Keratinocyte (primary cell): ENCODE results near the gene D2HGDH. TPM values are rescaled to one million over a fixed set of nuclear protein-coding genes. Genes with fewer than 3 reads are reported as not detected.

Experiments
- DNase-seq: peaks from one replicate; pipeline ENCODE4 v3.0.0-alpha.2; 2011; ENCODE audit warnings: low read depth, missing footprints, low spot score
- FAIRE-seq: peaks from 2 replicates; lab custom pipeline; 2011; peaks lifted over from hg19 to GRCh38; lab: Jason Lieb, UNC
- H2AFZ ChIP-seq: 2 replicates; pipeline ENCODE4 v1.6.0; 2012; ENCODE audit warnings: low read length, control low read depth, inconsistent platforms; ENCODE audit not compliant: control insufficient read depth
- H3K27ac ChIP-seq: 2 replicates; pipeline ENCODE4 v1.5.1; 2011; ENCODE audit warnings: low read length; ENCODE audit not compliant: control insufficient read depth, insufficient read depth
- H3K27me3 ChIP-seq: 3 replicates; pipeline ENCODE4 v1.6.0; 2011; ENCODE audit warnings: low read length; ENCODE audit not compliant: control insufficient read depth, insufficient read depth; ENCODE audit errors: extremely low read depth
- H3K36me3 ChIP-seq, 2 experiments: 2 replicates in 1 of 2; 3 replicates in 1 of 2; pipeline ENCODE4 v1.5.1; 2011; ENCODE audit warnings: low read length in 2 of 2, mild to moderate bottlenecking in 1 of 2; ENCODE audit not compliant: control insufficient read depth in 2 of 2, insufficient read depth in 2 of 2; ENCODE audit errors: extremely low read depth in 1 of 2
- H3K4me1 ChIP-seq: 3 replicates; pipeline ENCODE4 v1.5.1; 2011; ENCODE audit warnings: low read length; ENCODE audit not compliant: control insufficient read depth, insufficient read depth; ENCODE audit errors: extremely low read depth
- H3K4me2 ChIP-seq: 3 replicates; pipeline ENCODE4 v1.6.0; 2011; ENCODE audit warnings: low read depth, low read length; ENCODE audit not compliant: control insufficient read depth, insufficient read depth; ENCODE audit errors: extremely low read depth
- H3K4me3 ChIP-seq, 3 experiments: fragments of 200-600 bp in 1 of 3; sonication (generic) in 1 of 3; 2 replicates in 2 of 3; 3 replicates in 1 of 3; pipeline ENCODE4 v1.5.1; 2011 to 2016; ENCODE audit warnings: low read length in 3 of 3, mild to moderate bottlenecking in 3 of 3, control low read depth in 2 of 3, inconsistent platforms in 1 of 3, low read depth in 1 of 3, mixed read lengths in 1 of 3, mixed run types in 1 of 3, moderate library complexity in 1 of 3; ENCODE audit not compliant: control insufficient read depth in 2 of 3, insufficient read depth in 2 of 3; ENCODE audit errors: extremely low read depth in 1 of 3
- H3K79me2 ChIP-seq: 2 replicates; pipeline ENCODE4 v1.6.0; 2012; ENCODE audit warnings: low read length; ENCODE audit not compliant: control insufficient read depth, insufficient read depth
- H3K9ac ChIP-seq: 3 replicates; pipeline ENCODE4 v1.6.0; 2011; ENCODE audit warnings: low read length; ENCODE audit not compliant: control insufficient read depth, insufficient read depth; ENCODE audit errors: extremely low read depth
- H3K9me1 ChIP-seq: 3 replicates; pipeline ENCODE4 v1.6.0; 2011; ENCODE audit warnings: low read length; ENCODE audit not compliant: control insufficient read depth, insufficient read depth; ENCODE audit errors: extremely low read depth
- H3K9me3 ChIP-seq: 2 replicates; pipeline ENCODE4 v1.5.1; 2012; ENCODE audit warnings: low read depth, low read length; ENCODE audit not compliant: control insufficient read depth
- H4K20me1 ChIP-seq: 3 replicates; pipeline ENCODE4 v1.6.0; 2011; ENCODE audit warnings: low read length; ENCODE audit not compliant: control insufficient read depth, insufficient read depth; ENCODE audit errors: extremely low read depth
- CTCF ChIP-seq, 3 experiments: IDR thresholded peaks in 1 of 3; conservative IDR thresholded peaks in 1 of 3; optimal IDR thresholded peaks in 1 of 3; 2 replicates in 2 of 3; 3 replicates in 1 of 3; pipeline versions ENCODE3 to v1.5.1; 2011; ENCODE audit warnings: low read length in 3 of 3, mild to moderate bottlenecking in 3 of 3, moderate library complexity in 2 of 3, control low read depth in 1 of 3, inconsistent platforms in 1 of 3; ENCODE audit not compliant: insufficient read depth in 2 of 3; ENCODE audit errors: extremely low read depth in 1 of 3
- EZH2 ChIP-seq: IDR thresholded peaks from one replicate; pipeline ENCODE4 v1.6.1; 2012; ENCODE audit warnings: inconsistent platforms, mild to moderate bottlenecking, low read length, moderate library complexity
- dilution Hi-C: fragments of 300-500 bp; cut with MboI; formaldehyde crosslinking; loops from one replicate; pipeline ENCODE4 v1.7.0; 2020; ENCODE audit warnings: low sequenced_read_pairs; ENCODE audit not compliant: extremely low pct_ligation_motif_present
- polyA plus RNA-seq, 5 experiments: library from polyadenylated mRNA; depleted of rRNA in 3 of 5; stranded (reverse) in 3 of 5; stranded (forward) in 1 of 5; unstranded in 1 of 5; fragments of >200 nt; gene quantifications; 1 replicate in 1 of 5; 2 replicates in 3 of 5; 3 replicates in 1 of 5; pipeline versions ENCODE4 v1.2.1 to v1.2.3, GENCODE V29; 2011 to 2012; ENCODE audit warnings: missing spikeins in 2 of 5, low read depth in 1 of 5, low replicate concordance in 1 of 5

The D2HGDH gene
- polyA plus RNA-seq, 1 donor (not counting 4 experiments of a cell fraction or from before 2014, with no cell fraction given): 5.4 TPM

GRCh38 chr2:241768251-241768711 lies 33.9 kb downstream of the D2HGDH start:
- Histone ChIP-seq H3K9me1 (no peaks in the 10 kb centered on the region), H4K20me1 (peaks cover 2% of the 10 kb centered on the region), H2AFZ (no peak overlapping the region), H3K4me2 (no peak overlapping the region), H3K79me2 (no peaks in the 10 kb centered on the region), H3K4me3 (no peak overlapping the region), H3K27ac (no peak overlapping the region), H3K9ac (no peak overlapping the region), H3K27me3 (peaks cover 12% of the 10 kb centered on the region), H3K9me3 (no peaks in the 10 kb centered on the region), H3K36me3 (no peaks in the 10 kb centered on the region), H3K4me1 (no peaks in the 10 kb centered on the region)
- dilution Hi-C loops: no loop called here
- no peak for TF ChIP-seq EZH2
- TF ChIP-seq CTCF (optimal IDR thresholded peaks at IDR 0.05 in 1 of 3, IDR thresholded peaks at IDR 0.05 in 1 of 3, conservative IDR thresholded peaks at IDR 0.05 in 1 of 3; ENCODE audit: extremely low read depth in 1 of 3, insufficient read depth in 2 of 3, low read length in 3 of 3): no peak
- FAIRE-seq: no peak
- no peak for DNase-seq

- DNase-seq (no peak), FAIRE-seq (no peak)
- Histone ChIP-seq H3K9ac (no peak overlapping the region), H3K9me1 (no peaks in the 10 kb centered on the region), H3K9me3 (no peaks in the 10 kb centered on the region), H3K27ac (no peak overlapping the region), H2AFZ (no peak overlapping the region), H3K4me1 (no peaks in the 10 kb centered on the region), H4K20me1 (peaks cover 2% of the 10 kb centered on the region), H3K4me3 (no peak overlapping the region), H3K27me3 (peaks cover 18% of the 10 kb centered on the region), H3K36me3 (no peaks in the 10 kb centered on the region), H3K4me2 (no peak overlapping the region), H3K79me2 (no peaks in the 10 kb centered on the region)
- TF ChIP-seq EZH2 (no peak), CTCF (optimal IDR thresholded peaks at IDR 0.05 in 1 of 3, IDR thresholded peaks at IDR 0.05 in 1 of 3, conservative IDR thresholded peaks at IDR 0.05 in 1 of 3; ENCODE audit: extremely low read depth in 1 of 3, insufficient read depth in 2 of 3, low read length in 3 of 3) (no peak)
- dilution Hi-C loops: no loop called here
Measured at GRCh38 chr2:241768850-241769249, 34.4 kb downstream of the D2HGDH start.
